Activated CD8-positive, alpha-beta memory T cell treated with anti-CD3 and anti-CD28 coated beads for 1 hour (primary cell): ENCODE measurements around the gene LRMDA.

ENCODE experiments used
- DNase-seq, 2 donors: peaks; one replicate each; pipeline ENCODE4 v3.0.0-alpha.2; 2020; ENCODE audit warnings: low read depth in 1 of 2; ENCODE audit errors: extremely low read depth in 1 of 2

The LRMDA gene

GRCh38 chr10:76544789-76545188, 1113.4 kb downstream of the LRMDA start:
- no peak for DNase-seq

- DNase-seq: no peak
These were observed 1115.0 kb downstream of the LRMDA start for GRCh38 chr10:76546411-76546810.

DNA sequence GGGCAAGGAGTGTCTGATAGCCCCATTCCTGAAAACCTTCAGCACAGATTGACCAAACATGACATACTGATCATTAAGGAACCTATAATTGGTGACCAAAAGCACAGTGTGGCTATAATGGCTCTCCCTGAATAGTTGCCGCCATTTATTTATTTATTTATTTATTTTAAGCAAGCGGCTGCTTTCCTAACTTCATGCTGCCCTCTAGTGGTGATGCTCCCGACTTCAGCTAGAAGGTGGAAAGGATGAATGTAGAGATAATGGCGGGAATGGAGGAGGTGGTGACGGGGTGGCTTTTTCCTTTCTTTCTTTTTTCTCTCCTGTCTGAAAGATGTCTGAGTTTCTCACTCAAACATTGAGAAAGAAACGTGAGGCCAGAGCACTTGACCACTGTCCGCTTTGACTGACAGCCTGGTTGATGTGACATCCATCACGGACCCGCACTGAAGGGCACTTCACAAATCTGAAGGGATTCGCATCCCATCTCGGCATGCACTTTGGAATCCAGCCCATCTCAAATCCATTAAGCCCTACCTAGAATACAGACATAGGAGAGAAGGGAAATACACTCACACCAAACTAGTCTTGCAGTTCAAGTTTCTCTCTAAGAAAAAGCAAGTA, 1116.0 kb downstream of the LRMDA start:
- no peak for DNase-seq

- no peak for DNase-seq
These were observed 1117.3 kb downstream of the LRMDA start for GRCh38 chr10:76548716-76549115.

GRCh38 chr10:76549171-76549570, 1117.7 kb downstream of the LRMDA start:
- no peak for DNase-seq

GRCh38 chr10:76550806-76551205, 1119.4 kb downstream of the LRMDA start:
- no peak for DNase-seq

GRCh38 chr10:76552091-76552873, 1120.9 kb downstream of the LRMDA start:
- no peak for DNase-seq

DNA sequence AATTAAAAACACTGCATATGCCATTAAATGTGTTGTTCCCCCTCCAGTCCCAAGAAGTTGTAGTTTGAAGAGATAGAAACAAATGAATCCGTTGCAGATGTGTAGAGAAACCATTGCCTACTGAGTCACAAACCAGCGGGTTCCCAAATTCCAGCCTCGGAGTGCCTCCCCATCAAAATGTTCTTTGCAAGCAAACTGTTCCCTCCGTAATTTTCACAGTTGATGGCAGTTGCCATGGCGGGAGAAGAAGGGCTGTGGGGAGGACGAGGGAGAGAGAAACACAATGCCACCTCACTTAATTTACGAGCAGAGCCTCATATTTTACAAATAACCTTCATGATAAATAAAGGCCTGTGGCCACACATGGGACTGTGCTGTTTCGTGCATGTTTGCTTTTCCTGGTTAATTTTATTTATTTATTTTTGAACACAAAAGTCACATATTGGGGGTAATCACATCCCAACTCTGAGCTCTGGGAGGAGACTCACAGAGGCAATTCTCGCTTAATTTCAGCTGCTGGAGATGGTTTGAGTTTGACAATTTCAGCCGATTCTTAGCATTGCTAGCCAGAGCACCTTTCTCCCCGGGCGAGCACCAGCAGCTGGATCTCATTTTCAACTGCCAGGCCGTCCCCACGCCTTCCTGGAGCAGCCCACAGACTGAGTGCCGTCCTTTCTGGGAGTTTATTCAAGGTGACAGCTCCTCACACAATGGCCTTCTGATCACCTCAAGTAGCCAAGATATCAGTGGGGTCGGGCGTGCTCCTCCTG, 1122.0 kb downstream of the LRMDA start:
- DNase-seq: no peak

DNA sequence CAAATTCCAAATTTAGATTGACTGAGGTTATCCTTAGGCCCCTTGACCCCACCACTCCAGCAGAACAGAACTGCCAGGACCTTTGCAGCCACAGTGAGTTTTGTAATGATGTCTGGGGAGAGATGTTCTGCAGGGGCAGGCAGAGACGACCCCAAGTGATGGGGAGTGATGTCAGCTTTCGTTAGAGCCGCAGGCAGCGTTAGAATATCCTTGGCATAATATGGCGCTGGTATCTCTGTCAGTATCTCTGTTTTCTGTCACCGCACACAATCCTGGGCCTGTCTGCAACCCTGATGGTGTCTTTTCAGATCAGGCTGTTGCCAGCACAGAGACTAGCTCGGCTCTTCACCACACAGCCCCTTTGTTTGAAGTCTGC, 1122.6 kb downstream of the LRMDA start:
- no peak for DNase-seq

GRCh38 chr10:76554478-76554877, 1123.1 kb downstream of the LRMDA start:
- no peak for DNase-seq

DNA sequence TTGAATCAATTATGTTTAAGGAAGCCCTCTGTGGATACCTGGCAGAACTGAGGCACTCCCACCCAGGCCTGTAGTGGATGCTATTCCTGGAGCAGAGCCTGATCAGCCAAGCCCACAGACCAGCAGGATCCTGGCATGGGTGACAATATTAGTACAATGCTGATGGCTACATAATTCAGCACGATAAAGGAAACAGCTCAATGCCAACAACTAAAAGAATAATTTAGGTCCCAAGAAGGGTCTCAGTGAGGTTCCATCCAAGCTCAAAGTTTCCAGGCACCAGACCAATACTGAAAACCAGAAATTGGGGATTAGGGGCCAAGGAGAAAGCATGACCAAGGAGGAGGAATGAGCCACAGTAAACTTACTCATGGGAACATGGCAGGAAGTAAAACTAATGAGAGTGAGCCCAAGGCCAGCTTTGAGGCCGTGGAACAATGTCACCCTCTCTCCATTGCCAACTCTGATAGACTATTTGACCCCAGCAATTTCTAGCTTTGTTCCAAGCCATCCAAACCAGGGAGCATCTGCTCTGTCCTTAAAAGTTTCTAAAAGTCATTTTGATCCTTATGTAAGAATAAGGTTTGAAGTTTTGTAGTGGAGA, 1123.7 kb downstream of the LRMDA start:
- DNase-seq: no peak

DNA sequence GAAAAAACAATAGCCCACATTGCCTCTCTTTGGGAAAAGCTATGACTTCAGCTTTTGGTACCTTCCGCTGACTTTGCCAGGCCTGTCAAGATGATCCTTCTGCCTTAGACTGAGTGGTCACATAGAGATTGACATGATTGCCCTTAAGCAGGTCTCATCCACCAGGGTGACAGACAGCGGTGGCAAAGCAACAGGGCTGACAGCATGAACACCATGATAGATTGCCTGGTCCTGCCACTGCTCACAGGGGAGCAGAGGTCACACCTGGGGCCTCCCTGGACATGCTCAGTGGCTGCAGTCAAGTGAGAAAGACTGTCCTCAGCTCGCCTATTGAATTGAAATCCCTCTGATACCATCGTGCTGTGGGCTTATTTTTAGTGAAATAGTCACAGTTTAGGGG, 1125.9 kb downstream of the LRMDA start:
- no peak for DNase-seq

- DNase-seq: no peak
These were observed 1127.2 kb downstream of the LRMDA start for GRCh38 chr10:76558586-76558985.

DNA sequence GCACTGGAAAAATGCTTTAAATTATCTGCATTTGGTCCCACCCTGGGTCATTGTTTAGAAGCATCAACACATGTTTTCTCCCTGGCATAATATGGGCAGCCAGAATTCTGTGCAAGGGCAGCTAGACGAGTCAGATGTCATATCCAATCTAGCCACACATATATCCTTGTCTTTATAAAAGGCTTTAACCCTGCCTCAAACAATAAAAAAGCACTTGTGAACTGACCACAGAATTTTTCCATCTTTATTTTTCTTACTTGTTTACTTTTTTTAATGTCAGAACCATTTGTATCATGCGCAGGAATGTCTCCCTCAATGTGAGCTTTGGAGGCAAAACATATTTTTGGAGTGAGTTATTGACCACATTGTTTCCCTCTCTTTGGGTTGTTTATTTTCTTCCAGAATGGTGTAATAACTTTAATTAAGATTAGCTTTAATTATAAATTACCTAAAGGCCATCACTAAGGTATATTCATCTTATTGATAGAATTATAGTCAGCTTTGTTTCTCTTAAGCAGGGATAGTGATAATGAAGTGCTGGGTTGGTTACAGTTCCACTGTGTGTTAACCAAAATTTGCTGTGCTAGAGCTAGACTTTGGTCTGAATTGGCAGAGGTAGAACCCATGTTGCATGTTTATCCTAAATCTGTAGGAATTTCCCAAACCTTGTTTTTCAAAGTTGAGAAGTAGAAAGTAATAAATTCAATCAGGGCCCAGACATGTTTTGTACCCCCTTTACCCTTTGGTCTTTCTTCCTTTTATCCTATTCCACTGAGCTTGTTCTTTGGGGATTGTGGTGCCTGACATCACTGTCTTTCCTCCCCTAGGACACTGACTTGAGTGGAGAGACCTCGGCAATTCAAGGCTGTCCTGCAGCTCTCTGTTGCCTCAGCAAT, 1127.8 kb downstream of the LRMDA start:
- DNase-seq: no peak

DNA sequence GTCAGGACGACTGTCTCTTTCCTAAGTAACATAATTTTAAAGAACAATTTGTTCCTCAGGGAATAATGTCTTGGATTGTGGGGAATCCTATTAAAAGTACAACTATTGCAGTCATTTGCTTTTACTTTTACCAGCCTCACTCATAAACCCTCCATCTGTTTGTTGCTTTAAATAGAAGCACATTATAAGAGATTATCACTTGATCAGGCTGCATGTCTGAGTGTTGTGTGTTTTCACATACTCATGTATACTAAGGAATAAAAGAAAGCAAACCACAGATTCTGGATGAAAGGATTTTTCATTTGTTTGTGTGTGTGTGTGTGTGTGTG, 1128.4 kb downstream of the LRMDA start:
- no peak for DNase-seq

GRCh38 chr10:76560338-76560737, 1128.9 kb downstream of the LRMDA start:
- DNase-seq: no peak

- DNase-seq: no peak
These were observed 1131.9 kb downstream of the LRMDA start for GRCh38 chr10:76563286-76563685.

- DNase-seq: no peak
These were observed 1140.6 kb downstream of the LRMDA start for GRCh38 chr10:76572021-76572420.

DNA sequence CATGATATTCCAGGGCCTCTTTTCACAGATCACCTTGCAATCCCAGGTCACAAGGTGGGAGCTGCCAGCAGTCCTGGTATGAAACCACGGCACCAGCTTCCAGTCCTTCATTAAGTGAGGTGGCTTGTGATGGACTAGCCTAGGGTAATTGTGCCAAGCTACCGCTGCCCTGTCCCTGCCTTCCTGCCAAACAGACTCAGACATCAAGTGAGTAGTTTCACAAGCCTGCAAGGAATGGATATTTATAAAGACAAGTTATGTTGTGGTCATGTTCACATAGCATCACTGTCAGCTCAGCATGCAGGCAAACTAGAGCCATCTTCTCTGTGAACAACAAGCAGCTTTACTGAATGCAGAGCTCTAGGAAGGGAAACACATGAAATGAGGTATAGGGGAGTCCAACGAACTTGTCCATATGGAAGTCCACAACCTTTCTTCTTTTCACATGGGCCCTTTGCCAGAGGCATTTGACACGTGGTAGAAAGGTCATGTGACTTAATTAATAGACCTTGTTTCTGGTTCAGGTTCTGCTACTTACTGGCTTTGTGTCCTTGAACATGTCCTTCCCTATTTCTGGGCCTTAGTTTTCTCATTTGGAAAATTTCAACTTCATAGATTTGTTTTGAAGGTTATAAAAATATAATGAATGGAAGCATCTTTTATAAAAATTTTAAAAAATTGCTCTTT, 1145.0 kb downstream of the LRMDA start:
- DNase-seq: no peak

- no peak for DNase-seq
These were observed 1146.0 kb downstream of the LRMDA start for GRCh38 chr10:76577455-76577854.
